Measurements from ENCODE around the gene HACD2. TPM values are rescaled to one million over a fixed set of nuclear protein-coding genes. Genes with fewer than 3 reads are reported as not detected.

The HACD2 gene
- total RNA-seq, 1 donor from 2014 or later: 42.8 TPM

DNA sequence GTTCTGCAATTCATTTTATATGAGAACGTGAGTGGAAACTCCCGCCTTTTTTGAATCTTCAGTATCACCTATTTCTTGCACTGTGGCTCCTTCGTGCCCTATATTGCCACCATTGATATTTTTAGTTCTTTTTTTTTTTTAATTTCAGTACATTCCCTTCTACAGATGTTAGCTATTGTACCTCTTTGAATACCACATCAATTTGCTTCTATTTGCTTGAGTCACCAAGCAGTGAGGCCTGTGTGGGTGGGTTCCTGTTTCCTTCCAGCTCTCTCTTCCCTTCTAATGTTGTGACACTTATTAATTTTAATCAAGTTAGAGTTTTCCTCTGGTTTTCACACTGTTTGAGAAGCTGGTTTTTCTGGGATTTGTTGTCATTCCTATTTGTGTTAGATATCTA lies 8.7 kb downstream of the HACD2 start:
- DNase-seq: no peak
- TF ChIP-seq, protein P1, sequence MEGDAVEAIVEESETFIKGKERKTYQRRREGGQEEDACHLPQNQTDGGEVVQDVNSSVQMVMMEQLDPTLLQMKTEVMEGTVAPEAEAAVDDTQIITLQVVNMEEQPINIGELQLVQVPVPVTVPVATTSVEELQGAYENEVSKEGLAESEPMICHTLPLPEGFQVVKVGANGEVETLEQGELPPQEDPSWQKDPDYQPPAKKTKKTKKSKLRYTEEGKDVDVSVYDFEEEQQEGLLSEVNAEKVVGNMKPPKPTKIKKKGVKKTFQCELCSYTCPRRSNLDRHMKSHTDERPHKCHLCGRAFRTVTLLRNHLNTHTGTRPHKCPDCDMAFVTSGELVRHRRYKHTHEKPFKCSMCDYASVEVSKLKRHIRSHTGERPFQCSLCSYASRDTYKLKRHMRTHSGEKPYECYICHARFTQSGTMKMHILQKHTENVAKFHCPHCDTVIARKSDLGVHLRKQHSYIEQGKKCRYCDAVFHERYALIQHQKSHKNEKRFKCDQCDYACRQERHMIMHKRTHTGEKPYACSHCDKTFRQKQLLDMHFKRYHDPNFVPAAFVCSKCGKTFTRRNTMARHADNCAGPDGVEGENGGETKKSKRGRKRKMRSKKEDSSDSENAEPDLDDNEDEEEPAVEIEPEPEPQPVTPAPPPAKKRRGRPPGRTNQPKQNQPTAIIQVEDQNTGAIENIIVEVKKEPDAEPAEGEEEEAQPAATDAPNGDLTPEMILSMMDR (IDR thresholded peaks at IDR 0.05): no peak
- H3K27ac ChIP-seq: no peak overlapping the region
- intact Hi-C loops (cut with DNase I): no loop called here
- H3K9me3 ChIP-seq: no peaks in the 10 kb centered on the region
- H3K36me3 ChIP-seq: peaks cover 44% of the 10 kb centered on the region
- ATAC-seq: no peak
- no peaks in the 10 kb centered on the region for H3K4me1 ChIP-seq
- H3K4me3 ChIP-seq: no peak overlapping the region
- no peaks in the 10 kb centered on the region for H3K27me3 ChIP-seq (ENCODE audit: low read depth)

DNA sequence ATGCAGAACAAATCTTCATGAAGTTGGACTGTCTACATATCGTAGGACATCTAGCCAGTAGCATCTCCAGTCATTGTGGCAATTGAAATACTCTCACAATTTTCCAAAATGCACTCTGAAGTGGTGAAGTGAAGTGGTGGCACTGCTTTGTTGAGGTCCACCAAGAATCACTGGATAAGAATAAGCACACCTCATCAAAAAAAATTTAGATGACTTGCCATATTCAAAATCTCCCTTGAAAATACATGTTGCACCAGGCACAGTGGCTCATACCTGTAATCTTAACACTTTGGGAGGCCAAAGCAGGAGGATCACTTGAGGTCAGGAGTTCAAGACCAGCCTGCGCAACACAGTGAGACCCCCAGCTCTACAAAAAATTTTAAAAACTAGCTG lies 12.9 kb downstream of the HACD2 start:
- ATAC-seq (no peak), DNase-seq (no peak)
- Histone ChIP-seq H3K4me3 (no peak overlapping the region), H3K27ac (no peak overlapping the region), H3K36me3 (peaks cover 10% of the 10 kb centered on the region), H3K4me1 (no peaks in the 10 kb centered on the region), H3K9me3 (no peaks in the 10 kb centered on the region), H3K27me3 (ENCODE audit: low read depth) (no peaks in the 10 kb centered on the region)
- TF ChIP-seq, protein P1 (IDR thresholded peaks at IDR 0.05): no peak
- intact Hi-C loops (cut with DNase I): no loop called here

DNA sequence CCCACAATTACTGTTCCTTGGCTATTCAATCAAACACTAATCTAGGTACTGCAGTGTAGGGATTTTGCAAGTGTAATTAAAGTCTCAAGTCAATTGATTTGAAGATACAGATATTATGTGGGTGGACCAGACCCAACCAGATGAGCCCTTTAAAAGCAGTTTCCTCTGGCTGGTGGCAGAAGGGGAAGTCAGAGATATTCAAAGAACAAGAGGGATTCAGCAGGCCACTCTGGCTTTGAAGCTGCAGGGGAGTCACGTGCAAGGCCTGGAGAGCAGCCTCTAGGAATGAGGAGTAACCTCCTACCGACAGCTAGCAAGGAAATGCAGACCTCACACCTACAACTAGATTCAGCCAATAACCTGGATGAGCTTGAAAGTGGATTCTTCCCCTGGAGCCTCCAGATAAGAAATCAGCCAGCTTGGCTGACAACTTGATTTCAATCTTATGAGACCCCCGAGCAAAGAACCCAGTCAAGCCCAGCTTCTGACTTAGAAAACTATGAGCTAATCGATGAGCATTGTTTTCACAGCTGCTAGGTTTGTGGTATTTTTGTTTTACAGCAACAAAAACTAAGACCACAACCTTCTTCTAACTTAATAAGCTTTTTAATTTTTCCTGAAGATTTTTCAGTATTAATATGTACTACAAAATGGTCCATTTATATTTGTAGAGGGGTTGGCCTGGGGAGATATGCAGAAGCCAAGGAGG lies 13.4 kb downstream of the HACD2 start:
- H3K27me3 ChIP-seq (ENCODE audit: low read depth): no peaks in the 10 kb centered on the region
- no peak overlapping the region for H3K27ac ChIP-seq
- no peaks in the 10 kb centered on the region for H3K4me1 ChIP-seq
- intact Hi-C loops (cut with DNase I): no loop called here
- TF ChIP-seq, protein P1 (IDR thresholded peaks at IDR 0.05): no peak
- no peaks in the 10 kb centered on the region for H3K9me3 ChIP-seq
- H3K4me3 ChIP-seq: no peak overlapping the region
- ATAC-seq: no peak
- peaks cover 5% of the 10 kb centered on the region for H3K36me3 ChIP-seq
- DNase-seq: no peak

DNA sequence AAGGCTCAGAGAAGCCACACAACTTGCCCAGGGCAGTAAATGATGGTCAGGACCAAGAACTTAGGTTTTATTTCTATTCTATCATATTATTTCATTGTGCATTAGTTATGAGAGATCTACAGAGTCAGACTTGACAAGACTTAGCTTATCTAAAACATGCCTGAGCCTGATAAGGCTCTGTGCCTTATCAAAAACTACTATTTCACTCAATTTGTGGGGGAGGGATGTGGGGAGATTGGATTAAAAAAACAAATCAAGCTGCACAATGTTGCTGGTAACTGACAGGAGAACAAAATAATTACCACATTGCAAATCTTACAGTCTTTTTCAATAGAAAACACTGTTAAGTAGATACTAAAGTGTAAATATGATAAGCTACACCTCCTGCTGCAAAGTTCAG lies 16.0 kb downstream of the HACD2 start:
- Histone ChIP-seq H3K36me3 (peaks cover 14% of the 10 kb centered on the region), H3K27me3 (ENCODE audit: low read depth) (no peaks in the 10 kb centered on the region), H3K27ac (no peak overlapping the region), H3K4me3 (no peak overlapping the region), H3K4me1 (no peaks in the 10 kb centered on the region), H3K9me3 (no peaks in the 10 kb centered on the region)
- intact Hi-C loops (cut with DNase I): no loop called here
- no peak for ATAC-seq
- no peak for DNase-seq
- TF ChIP-seq, protein P1 (IDR thresholded peaks at IDR 0.05): no peak

DNA sequence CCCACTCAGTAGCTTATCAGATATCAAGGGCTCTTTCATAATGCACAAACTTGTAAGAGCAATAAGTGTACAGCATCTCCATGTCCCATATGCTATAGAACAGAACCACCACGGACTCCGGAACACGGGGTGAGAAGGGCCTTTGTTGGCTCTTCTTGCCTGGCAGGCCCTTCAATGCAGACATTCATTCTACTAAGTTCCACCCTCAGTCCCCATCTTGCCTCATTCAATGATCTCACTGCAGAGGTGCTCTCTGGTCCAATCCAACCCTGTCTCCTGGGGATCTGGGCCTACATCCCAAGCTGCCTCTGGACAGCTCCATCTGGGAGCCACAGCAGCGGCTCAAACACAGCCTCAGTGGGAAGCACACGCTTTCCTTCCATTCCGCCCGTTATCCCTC lies 16.8 kb downstream of the HACD2 start:
- intact Hi-C loops (cut with DNase I): no loop called here
- H3K4me1 ChIP-seq: no peaks in the 10 kb centered on the region
- H3K27me3 ChIP-seq (ENCODE audit: low read depth): no peaks in the 10 kb centered on the region
- ATAC-seq (no peak), DNase-seq (no peak)
- H3K36me3 ChIP-seq: peaks cover 16% of the 10 kb centered on the region
- no peaks in the 10 kb centered on the region for H3K9me3 ChIP-seq
- TF ChIP-seq, protein P1 (IDR thresholded peaks at IDR 0.05): no peak
- no peak overlapping the region for H3K27ac ChIP-seq
- no peak overlapping the region for H3K4me3 ChIP-seq
